Femur (tissue), 1 donor: Measurements from ENCODE around the gene C17orf67.
A peak's percentile ranks its signal among the peaks of the same experiment; 100 is the strongest.

Experiments
- DNase-seq: peaks from one replicate; pipeline ENCODE4 v3.0.0-alpha.2; 2017

The C17orf67 gene

GRCh38 chr17:56804454-56804853 is 29.3 kb downstream of the C17orf67 start:
- DNase-seq: no peak

DNA sequence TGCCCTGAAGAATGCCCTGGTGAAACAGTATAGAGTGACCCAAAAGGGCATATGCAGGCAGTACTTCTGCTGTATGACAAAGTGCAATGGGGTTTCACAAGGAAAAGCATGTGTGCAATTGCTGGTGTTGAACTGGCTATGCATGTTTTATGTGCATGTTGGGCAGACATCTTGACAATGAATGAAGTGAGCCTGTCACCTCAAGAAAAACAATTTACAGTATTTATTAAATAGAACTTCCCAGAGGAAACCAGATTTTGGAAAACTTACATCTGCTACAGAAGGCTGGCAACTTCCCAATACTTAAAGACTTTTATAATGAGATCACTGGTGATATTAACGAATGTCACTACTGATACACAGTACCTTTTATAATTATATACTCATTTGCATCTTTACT is 30.6 kb downstream of the C17orf67 start:
- DNase-seq: no peak

DNA sequence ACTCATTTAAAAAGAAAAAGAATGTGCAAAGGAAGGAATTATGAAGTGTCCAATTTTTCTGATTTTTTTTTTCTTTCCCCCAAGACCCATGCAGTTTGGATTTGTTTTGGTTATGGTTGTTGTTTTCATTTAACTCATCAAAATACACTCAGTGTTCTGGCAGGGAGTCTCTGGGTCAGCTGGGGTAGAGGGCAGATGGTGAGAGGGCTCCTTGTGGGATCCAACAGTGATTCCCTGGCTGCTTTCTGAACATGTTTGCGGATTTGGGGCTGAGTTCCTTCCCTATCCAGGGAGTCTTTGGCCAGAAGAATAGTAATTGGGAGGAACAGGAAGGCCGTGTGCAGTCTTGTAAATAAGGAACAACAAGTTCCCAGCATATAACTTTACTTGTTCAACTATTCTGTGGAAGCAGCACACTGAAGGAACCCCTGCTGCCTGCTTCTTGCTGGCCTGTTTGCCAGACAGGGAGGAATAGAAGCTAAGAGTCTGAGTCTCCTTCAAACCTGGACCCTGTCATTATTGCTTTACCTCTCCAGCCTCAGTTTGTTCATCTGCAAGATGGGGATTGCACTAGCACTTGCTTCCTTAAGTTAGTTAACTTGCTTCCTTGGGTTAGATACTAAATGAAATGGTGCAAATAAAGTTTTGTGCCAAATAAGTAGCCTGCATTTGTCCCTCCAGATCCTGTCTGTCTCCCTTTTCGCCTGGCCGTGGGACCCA is 32.1 kb downstream of the C17orf67 start:
- DNase-seq: no peak

DNA sequence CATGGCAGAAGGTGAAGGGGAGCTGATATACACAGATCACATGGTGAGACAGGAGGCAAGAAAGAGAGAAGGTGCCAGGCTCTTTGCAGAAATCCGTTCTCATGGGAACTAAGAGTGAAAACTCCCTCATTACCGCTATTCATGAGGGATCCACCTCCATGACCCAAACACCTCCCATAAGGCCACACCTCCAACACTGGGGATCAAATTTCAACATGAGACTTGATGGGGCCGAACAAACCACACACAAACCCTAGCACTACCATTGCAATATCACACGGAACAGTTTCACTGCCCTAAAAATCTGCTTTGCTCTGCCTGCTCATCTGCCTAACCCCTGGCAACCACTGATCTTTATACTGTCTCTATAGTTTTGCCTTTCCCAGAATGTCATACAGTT is 34.8 kb downstream of the C17orf67 start:
- DNase-seq: no peak

GRCh38 chr17:56796536-56796935 is 37.2 kb downstream of the C17orf67 start:
- no peak for DNase-seq

GRCh38 chr17:56795221-56795865 is 38.4 kb downstream of the C17orf67 start:
- DNase-seq: no peak

- DNase-seq: no peak
Measured at GRCh38 chr17:56793957-56794356, 39.8 kb downstream of the C17orf67 start.

- no peak for DNase-seq
Measured at GRCh38 chr17:56793531-56793930, 40.2 kb downstream of the C17orf67 start.

DNA sequence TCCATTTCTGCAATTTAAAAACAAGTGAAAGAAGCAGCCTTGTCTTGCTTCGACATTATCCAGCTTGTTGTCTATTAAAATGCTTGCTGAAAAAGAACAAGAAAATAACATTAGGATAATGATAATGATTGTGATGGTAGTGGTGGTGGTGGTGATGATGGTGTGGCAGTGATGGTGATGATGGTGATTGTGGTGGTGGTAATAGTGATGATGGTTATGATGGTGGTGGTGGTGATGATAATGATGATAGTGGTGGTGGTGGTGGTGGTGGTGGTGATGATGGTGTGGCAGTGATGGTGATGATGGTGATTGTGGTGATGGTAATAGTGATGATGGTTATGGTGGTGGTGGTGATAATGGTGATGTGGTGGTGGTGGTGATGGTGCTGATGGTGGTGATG is 41.5 kb downstream of the C17orf67 start:
- no peak for DNase-seq

GRCh38 chr17:56786989-56787482 is 46.7 kb downstream of the C17orf67 start:
- no peak for DNase-seq

DNA sequence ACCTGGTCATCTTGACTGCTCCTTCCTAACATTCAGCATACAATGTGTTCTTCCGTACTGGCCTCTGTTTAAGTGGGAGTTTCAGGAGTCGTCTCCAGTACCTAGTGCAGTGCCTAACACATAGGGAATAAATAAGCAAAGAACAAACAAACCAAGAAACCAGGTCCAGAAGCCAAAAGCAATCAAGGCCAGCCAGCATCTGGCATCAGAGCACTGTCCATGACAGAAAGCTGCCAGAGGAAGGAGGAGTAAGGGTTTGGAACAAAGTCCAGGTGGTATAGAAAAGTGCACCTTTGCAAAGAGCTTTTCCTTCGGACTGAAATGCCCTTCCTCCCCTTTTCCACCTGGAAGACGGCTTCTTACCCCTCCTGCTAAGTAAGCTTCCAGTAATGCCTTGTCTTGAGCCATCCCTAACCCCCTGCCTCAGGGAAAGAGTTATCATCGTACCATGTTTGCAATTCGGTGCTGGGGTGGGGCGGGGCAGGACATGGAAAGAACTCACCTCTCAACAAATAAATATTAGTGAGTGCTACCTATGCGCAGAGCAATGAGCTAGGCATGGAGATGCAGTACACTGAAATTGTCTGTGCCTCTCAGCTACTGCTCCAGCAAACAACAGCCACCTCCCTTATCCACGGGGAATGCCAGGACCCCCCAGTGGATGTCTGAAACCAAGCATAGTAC is 47.6 kb downstream of the C17orf67 start:
- DNase-seq: no peak

GRCh38 chr17:56785405-56785804 is 48.3 kb downstream of the C17orf67 start:
- DNase-seq: no peak

- DNase-seq: no peak
Measured at GRCh38 chr17:56782338-56782737, 51.4 kb downstream of the C17orf67 start.

GRCh38 chr17:56781906-56782305 is 51.8 kb downstream of the C17orf67 start:
- DNase-seq: no peak

- peak; percentile 88 for DNase-seq
Measured at GRCh38 chr17:56779898-56780777, 53.6 kb downstream of the C17orf67 start.

GRCh38 chr17:56779322-56779721 is 54.4 kb downstream of the C17orf67 start:
- DNase-seq: no peak

GRCh38 chr17:56778898-56779297 is 54.8 kb downstream of the C17orf67 start:
- DNase-seq: no peak

- no peak for DNase-seq
Measured at GRCh38 chr17:56777859-56778258, 55.9 kb downstream of the C17orf67 start.

GRCh38 chr17:56774650-56775049 is 59.1 kb downstream of the C17orf67 start:
- no peak for DNase-seq

DNA sequence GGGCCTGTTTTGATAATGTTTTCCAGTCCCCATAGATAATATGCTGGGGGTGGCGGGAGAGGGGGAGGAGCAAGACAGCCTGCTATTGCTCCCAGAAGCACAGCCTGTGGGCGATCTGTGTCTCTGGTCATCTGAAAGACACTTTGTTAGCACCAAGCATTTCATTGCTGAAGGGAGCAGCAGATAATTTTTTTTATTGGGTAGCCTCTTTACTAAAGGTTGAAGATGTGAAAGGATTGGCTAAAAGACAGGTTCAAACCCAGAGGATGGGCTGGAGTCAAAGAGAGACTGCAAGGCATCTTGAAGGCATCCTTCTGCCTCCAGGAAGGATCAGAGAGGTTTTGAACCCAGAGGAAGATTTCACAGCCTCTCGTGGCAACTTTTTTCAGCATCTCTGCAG is 60.6 kb downstream of the C17orf67 start:
- DNase-seq: no peak

- DNase-seq: no peak
Measured at GRCh38 chr17:56772442-56772841, 61.3 kb downstream of the C17orf67 start.

DNA sequence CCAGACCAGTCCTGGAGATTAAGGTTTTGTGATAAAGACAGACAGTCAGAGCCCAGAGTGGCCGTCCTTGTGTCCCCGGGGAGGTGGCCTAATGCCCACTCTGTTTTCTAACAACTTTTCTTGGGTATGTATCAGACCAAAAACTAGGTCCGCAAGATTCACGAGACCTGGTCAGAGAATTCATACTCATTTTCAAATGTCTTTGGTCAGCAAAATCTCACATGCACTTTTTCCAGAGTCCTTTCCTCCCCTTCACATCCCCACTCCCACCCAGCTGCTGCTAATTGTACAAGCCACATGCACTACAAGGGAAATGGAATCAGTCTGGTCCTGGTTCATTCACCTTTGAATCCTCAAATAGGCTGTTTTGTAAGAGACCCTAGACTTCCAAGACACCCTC is 61.7 kb downstream of the C17orf67 start:
- DNase-seq: no peak

GRCh38 chr17:56771563-56771962 is 62.2 kb downstream of the C17orf67 start:
- DNase-seq: no peak
